WTC11 (cell line): ENCODE data around the gene CNOT10. TPM values are rescaled to one million over a fixed set of nuclear protein-coding genes. Genes with fewer than 3 reads are reported as not detected.

Source experiments
- ATAC-seq: fragments of 200-7000 bp; cut with Tn5 transposase; 2 replicates; pipeline ENCODE4 v1.10.0; 2021; ENCODE audit warnings: mild to moderate bottlenecking, moderate library complexity
- CTCF ChIA-PET: fragments of 300-600 bp; sonication (Branson Sonifier 250); formaldehyde crosslinking; loops from one replicate; lab custom pipeline; 2021; ENCODE audit warnings: antibody characterized with exemption; lab: Charles Lee
- POLR2A ChIA-PET: fragments of 350-600 bp; sonication (Branson Sonifier 250); formaldehyde crosslinking; loops from one replicate; lab custom pipeline; 2021; ENCODE audit warnings: antibody characterized with exemption; lab: Charles Lee
- DNase-seq: peaks from one replicate; pipeline ENCODE4 v3.0.0; 2021; ENCODE audit warnings: low spot score
- H3K27ac Mint-ChIP-seq: 2 replicates; pipeline ENCODE4 v1.8.0; 2021; ENCODE audit warnings: mixed read lengths
- H3K27me3 Mint-ChIP-seq: 2 replicates; pipeline ENCODE4 v1.8.0; 2021; ENCODE audit warnings: low read depth, mild to moderate bottlenecking, moderate library complexity, mixed read lengths
- H3K36me3 Mint-ChIP-seq: 2 replicates; pipeline ENCODE4 v1.8.0; 2021; ENCODE audit warnings: mixed read lengths
- H3K4me1 Mint-ChIP-seq: 2 replicates; pipeline ENCODE4 v1.8.0; 2022; ENCODE audit warnings: mixed read lengths
- H3K4me3 Mint-ChIP-seq: 2 replicates; pipeline ENCODE4 v1.8.0; 2021; ENCODE audit warnings: mild to moderate bottlenecking, moderate library complexity, mixed read lengths
- H3K9me3 Mint-ChIP-seq: 2 replicates; pipeline ENCODE4 v1.8.0; 2021; ENCODE audit warnings: mixed read lengths
- CBFB ChIP-seq: sonication (generic); formaldehyde crosslinking; IDR thresholded peaks from 2 replicates; pipeline ENCODE4 v1.8.1; 2022; ENCODE audit warnings: mild to moderate bottlenecking, low read depth, missing genetic modification reagents
- ETV6 ChIP-seq: sonication (generic); formaldehyde crosslinking; IDR thresholded peaks from 2 replicates; pipeline ENCODE4 v1.8.1; 2022; ENCODE audit warnings: mild to moderate bottlenecking, missing genetic modification reagents
- FOXJ3 ChIP-seq: sonication (generic); formaldehyde crosslinking; IDR thresholded peaks from 2 replicates; pipeline ENCODE4 v1.9.0; 2021; ENCODE audit warnings: missing genetic modification reagents, mild to moderate bottlenecking, borderline replicate concordance
- FOXP1 ChIP-seq: sonication (generic); formaldehyde crosslinking; IDR thresholded peaks from 2 replicates; pipeline ENCODE4 v1.8.0; 2022; ENCODE audit warnings: missing genetic modification reagents, mild to moderate bottlenecking, moderate library complexity, borderline replicate concordance
- FOXP4 ChIP-seq: sonication (generic); formaldehyde crosslinking; IDR thresholded peaks from 2 replicates; pipeline ENCODE4 v1.8.0; 2022; ENCODE audit warnings: mild to moderate bottlenecking, missing genetic modification reagents
- GABPB1 ChIP-seq: sonication (generic); formaldehyde crosslinking; IDR thresholded peaks from 2 replicates; pipeline ENCODE4 v1.8.1; 2023; ENCODE audit warnings: mild to moderate bottlenecking, missing genetic modification reagents
- HMGXB4 ChIP-seq: sonication (generic); formaldehyde crosslinking; IDR thresholded peaks from 2 replicates; pipeline ENCODE4 v1.8.1; 2023; ENCODE audit warnings: mild to moderate bottlenecking, moderate library complexity, missing genetic modification reagents
- MXD4 ChIP-seq: fragments of 250-450 bp; sonication (Bioruptor Pico); IDR thresholded peaks from 2 replicates; pipeline ENCODE4 v1.8.0; 2021; ENCODE audit warnings: mild to moderate bottlenecking, moderate library complexity, borderline replicate concordance
- MYBL2 ChIP-seq: sonication (generic); formaldehyde crosslinking; IDR thresholded peaks from 2 replicates; pipeline ENCODE4 v1.8.1; 2023; ENCODE audit warnings: mild to moderate bottlenecking, moderate library complexity, missing genetic modification reagents
- NFATC4 ChIP-seq: fragments of 250-450 bp; sonication (Bioruptor Pico); IDR thresholded peaks from 2 replicates; pipeline ENCODE4 v1.9.0; 2021; ENCODE audit warnings: mild to moderate bottlenecking
- NFYB ChIP-seq: sonication (generic); formaldehyde crosslinking; conservative IDR thresholded peaks from 2 replicates; pipeline ENCODE4 v1.8.0; 2022; ENCODE audit warnings: low read depth, missing genetic modification reagents
- NR3C1 ChIP-seq: sonication (generic); formaldehyde crosslinking; conservative IDR thresholded peaks from 2 replicates; pipeline ENCODE4 v1.8.1; 2023; ENCODE audit warnings: low read depth, mild to moderate bottlenecking, missing genetic modification reagents
- OVOL2 ChIP-seq: fragments of 250-450 bp; sonication (Bioruptor Pico); IDR thresholded peaks from 2 replicates; pipeline ENCODE4 v1.9.0; 2021; ENCODE audit warnings: mild to moderate bottlenecking, borderline replicate concordance
- SP1 ChIP-seq: sonication (generic); formaldehyde crosslinking; conservative IDR thresholded peaks from 2 replicates; pipeline ENCODE4 v1.8.1; 2022; ENCODE audit warnings: missing genetic modification reagents
- ZNF416 ChIP-seq: fragments of 250-450 bp; sonication (Bioruptor Pico); IDR thresholded peaks from 2 replicates; pipeline ENCODE4 v1.9.0; 2021; ENCODE audit warnings: mild to moderate bottlenecking, inconsistent platforms
- ZNF425 ChIP-seq: fragments of 250-450 bp; sonication (Bioruptor Pico); conservative IDR thresholded peaks from 2 replicates; pipeline ENCODE4 v1.9.0; 2021; ENCODE audit warnings: mild to moderate bottlenecking
- ZNF671 ChIP-seq: fragments of 250-450 bp; sonication (Bioruptor Pico); IDR thresholded peaks from 2 replicates; pipeline ENCODE4 v1.8.0; 2021; ENCODE audit warnings: mild to moderate bottlenecking
- total RNA-seq: library from RNA; stranded (reverse); gene quantifications from 3 replicates; pipeline ENCODE4 v1.2.3, GENCODE V29; 2021
- TF ChIP-seq, protein P1 (sequence below): sonication (generic); formaldehyde crosslinking; IDR thresholded peaks from 2 replicates; pipeline ENCODE4 v1.8.0; 2022; ENCODE audit warnings: missing genetic modification reagents
- TF ChIP-seq, protein P2 (sequence below): fragments of 200-600 bp; IDR thresholded peaks from 2 replicates; pipeline ENCODE4 v1.8.0; 2022; ENCODE audit warnings: antibody characterized with exemption
- TF ChIP-seq, protein P3 (sequence below): sonication (generic); formaldehyde crosslinking; IDR thresholded peaks from 2 replicates; pipeline ENCODE4 v1.8.1; 2022; ENCODE audit warnings: mild to moderate bottlenecking, missing genetic modification reagents, moderate library complexity, borderline replicate concordance

Gene CNOT10
- total RNA-seq, 1 experiment from 2014 or later = 38.7 TPM

DNA sequence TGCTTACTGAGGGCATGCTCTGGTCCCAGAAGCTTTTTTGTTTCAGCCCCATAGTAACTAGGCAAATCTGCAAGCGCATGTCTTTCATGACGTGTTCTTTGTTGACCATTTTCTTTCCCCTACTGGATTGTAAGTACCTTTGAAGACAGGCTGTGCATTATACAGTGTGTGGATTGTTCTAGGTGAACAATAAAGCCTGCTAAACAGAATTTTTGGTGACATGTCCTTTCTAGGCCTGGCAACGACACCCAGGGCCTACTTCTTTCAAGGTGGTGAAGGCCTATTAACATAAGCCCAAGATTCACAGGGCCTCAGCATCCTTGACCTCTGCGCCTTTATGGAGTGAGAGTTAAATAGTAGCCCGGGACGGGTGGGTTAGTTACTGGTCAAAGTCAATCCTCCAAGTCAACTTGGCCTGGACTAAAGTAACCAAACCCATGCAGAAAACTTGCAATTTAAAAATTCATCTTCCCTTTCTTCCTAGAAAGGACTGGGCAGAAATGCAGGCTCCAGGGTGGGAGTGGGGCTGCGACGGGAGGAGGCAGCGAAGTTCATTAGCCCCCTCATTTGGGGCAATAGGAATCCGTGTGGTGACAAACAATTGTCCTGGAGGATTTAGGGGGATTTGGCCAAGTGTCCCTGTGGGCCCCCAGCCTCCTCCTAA lies 95.2 kb downstream of the CNOT10 start:
- CTCF ChIA-PET = interaction anchor here (0.7 to 3.6 kb wide), 12 partner anchors 34 to 188 kb away, joined by 3 to 28 read pairs (median 4); no protein-coding TSS in a partner anchor
- no peaks in the 10 kb centered on the region for H3K9me3 Mint-ChIP-seq
- H3K4me3 Mint-ChIP-seq = peak overlapping the region; percentile 15; the same call in 1 of the 2 replicates
- peaks cover 58% of the 10 kb centered on the region for H3K4me1 Mint-ChIP-seq
- H3K27ac Mint-ChIP-seq = peak overlapping the region; percentile 98
- H3K27me3 Mint-ChIP-seq = no peaks in the 10 kb centered on the region; the same call in 1 of the 2 replicates
- H3K36me3 Mint-ChIP-seq = peaks cover 4% of the 10 kb centered on the region; the same call in 1 of the 2 replicates
- peak; percentile 17 for ATAC-seq
- POLR2A ChIA-PET = interaction anchor here (0.7 to 3.4 kb wide), 11 partner anchors 14 to 120 kb away, joined by 3 to 34 read pairs (median 7); partner anchors contain the start of gene TRIM71
- TF ChIP-seq ZNF425 (CRISPR knock-in tag) = no peak
- TF ChIP-seq ZNF671 (CRISPR knock-in tag) = no peak
- TF ChIP-seq FOXJ3 = 0 out of 2 replicates have a peak, but pooled peaks have one; percentile 34
- no peak for TF ChIP-seq NFATC4 (CRISPR knock-in tag)
- TF ChIP-seq ETV6 (CRISPR knock-in tag) = peak; percentile 40; the same call in 1 of the 2 replicates
- TF ChIP-seq NR3C1 (CRISPR knock-in tag) = no peak
- DNase-seq = no peak

GRCh38 chr3:32780735-32781210 lies 95.8 kb downstream of the CNOT10 start:
- 0 out of 2 replicates have a peak, but pooled peaks cover 3% of the 10 kb centered on the region for H3K36me3 Mint-ChIP-seq
- H3K9me3 Mint-ChIP-seq = no peaks in the 10 kb centered on the region
- peak overlapping the region; percentile 85 for H3K4me3 Mint-ChIP-seq
- DNase-seq (peak; percentile 98), ATAC-seq (peak; percentile 77)
- ChIA-PET POLR2A (interaction anchor here (0.6 to 3.4 kb wide), 12 partner anchors 14 to 119 kb away, joined by 3 to 34 read pairs (median 6); partner anchors contain the start of gene TRIM71), CTCF (interaction anchor here (0.7 to 3.6 kb wide), 15 partner anchors 33 to 189 kb away, joined by 3 to 28 read pairs (median 4); no protein-coding TSS in a partner anchor)
- H3K27ac Mint-ChIP-seq = peak overlapping the region; percentile 99
- peaks cover 62% of the 10 kb centered on the region for H3K4me1 Mint-ChIP-seq
- no peaks in the 10 kb centered on the region; the same call in 1 of the 2 replicates for H3K27me3 Mint-ChIP-seq
- peak; percentile 80 for TF ChIP-seq FOXP1 (CRISPR knock-in tag)
- TF ChIP-seq CBFB (CRISPR knock-in tag) = peak; percentile 75
- TF ChIP-seq, protein P1, sequence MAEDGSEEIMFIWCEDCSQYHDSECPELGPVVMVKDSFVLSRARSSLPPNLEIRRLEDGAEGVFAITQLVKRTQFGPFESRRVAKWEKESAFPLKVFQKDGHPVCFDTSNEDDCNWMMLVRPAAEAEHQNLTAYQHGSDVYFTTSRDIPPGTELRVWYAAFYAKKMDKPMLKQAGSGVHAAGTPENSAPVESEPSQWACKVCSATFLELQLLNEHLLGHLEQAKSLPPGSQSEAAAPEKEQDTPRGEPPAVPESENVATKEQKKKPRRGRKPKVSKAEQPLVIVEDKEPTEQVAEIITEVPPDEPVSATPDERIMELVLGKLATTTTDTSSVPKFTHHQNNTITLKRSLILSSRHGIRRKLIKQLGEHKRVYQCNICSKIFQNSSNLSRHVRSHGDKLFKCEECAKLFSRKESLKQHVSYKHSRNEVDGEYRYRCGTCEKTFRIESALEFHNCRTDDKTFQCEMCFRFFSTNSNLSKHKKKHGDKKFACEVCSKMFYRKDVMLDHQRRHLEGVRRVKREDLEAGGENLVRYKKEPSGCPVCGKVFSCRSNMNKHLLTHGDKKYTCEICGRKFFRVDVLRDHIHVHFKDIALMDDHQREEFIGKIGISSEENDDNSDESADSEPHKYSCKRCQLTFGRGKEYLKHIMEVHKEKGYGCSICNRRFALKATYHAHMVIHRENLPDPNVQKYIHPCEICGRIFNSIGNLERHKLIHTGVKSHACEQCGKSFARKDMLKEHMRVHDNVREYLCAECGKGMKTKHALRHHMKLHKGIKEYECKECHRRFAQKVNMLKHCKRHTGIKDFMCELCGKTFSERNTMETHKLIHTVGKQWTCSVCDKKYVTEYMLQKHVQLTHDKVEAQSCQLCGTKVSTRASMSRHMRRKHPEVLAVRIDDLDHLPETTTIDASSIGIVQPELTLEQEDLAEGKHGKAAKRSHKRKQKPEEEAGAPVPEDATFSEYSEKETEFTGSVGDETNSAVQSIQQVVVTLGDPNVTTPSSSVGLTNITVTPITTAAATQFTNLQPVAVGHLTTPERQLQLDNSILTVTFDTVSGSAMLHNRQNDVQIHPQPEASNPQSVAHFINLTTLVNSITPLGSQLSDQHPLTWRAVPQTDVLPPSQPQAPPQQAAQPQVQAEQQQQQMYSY = peak; percentile 35; the same call in 1 of the 2 replicates
- no peak for TF ChIP-seq MXD4
- 0 out of 2 replicates have a peak, but pooled peaks have one; percentile 34 for TF ChIP-seq NR3C1 (CRISPR knock-in tag)
- TF ChIP-seq GABPB1 (CRISPR knock-in tag) = 0 out of 2 replicates have a peak, but pooled peaks have one; percentile 12
- 0 out of 2 replicates have a peak, but pooled peaks have one; percentile 41 for TF ChIP-seq SP1 (CRISPR knock-in tag)
- peak; percentile 57 for TF ChIP-seq FOXP4 (CRISPR knock-in tag)
- no peak; the same call in 1 of the 2 replicates for TF ChIP-seq HMGXB4 (CRISPR knock-in tag)
- TF ChIP-seq, protein P2, sequence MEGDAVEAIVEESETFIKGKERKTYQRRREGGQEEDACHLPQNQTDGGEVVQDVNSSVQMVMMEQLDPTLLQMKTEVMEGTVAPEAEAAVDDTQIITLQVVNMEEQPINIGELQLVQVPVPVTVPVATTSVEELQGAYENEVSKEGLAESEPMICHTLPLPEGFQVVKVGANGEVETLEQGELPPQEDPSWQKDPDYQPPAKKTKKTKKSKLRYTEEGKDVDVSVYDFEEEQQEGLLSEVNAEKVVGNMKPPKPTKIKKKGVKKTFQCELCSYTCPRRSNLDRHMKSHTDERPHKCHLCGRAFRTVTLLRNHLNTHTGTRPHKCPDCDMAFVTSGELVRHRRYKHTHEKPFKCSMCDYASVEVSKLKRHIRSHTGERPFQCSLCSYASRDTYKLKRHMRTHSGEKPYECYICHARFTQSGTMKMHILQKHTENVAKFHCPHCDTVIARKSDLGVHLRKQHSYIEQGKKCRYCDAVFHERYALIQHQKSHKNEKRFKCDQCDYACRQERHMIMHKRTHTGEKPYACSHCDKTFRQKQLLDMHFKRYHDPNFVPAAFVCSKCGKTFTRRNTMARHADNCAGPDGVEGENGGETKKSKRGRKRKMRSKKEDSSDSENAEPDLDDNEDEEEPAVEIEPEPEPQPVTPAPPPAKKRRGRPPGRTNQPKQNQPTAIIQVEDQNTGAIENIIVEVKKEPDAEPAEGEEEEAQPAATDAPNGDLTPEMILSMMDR = no peak
- TF ChIP-seq MYBL2 (CRISPR knock-in tag) = peak; percentile 47; the same call in 1 of the 2 replicates
- no peak for TF ChIP-seq NFYB (CRISPR knock-in tag)
- TF ChIP-seq, protein P3, sequence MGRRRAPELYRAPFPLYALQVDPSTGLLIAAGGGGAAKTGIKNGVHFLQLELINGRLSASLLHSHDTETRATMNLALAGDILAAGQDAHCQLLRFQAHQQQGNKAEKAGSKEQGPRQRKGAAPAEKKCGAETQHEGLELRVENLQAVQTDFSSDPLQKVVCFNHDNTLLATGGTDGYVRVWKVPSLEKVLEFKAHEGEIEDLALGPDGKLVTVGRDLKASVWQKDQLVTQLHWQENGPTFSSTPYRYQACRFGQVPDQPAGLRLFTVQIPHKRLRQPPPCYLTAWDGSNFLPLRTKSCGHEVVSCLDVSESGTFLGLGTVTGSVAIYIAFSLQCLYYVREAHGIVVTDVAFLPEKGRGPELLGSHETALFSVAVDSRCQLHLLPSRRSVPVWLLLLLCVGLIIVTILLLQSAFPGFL = no peak
- TF ChIP-seq OVOL2 (CRISPR knock-in tag) = no peak
- no peak for TF ChIP-seq ZNF416
